Amniotic stem cell (primary cell): Measurements from ENCODE around the gene CDH2.

Source experiments
- DNase-seq: peaks from one replicate; lab custom pipeline; 2025; lab: John Stamatoyannopoulos, UW

CDH2 gene

GRCh38 chr18:27995770-27996502, 181.0 kb downstream of the CDH2 start:
- DNase-seq, result no peak

GRCh38 chr18:27994571-27994970, 182.4 kb downstream of the CDH2 start:
- no peak for DNase-seq

- DNase-seq, result no peak
Observed at GRCh38 chr18:27991391-27991790, 185.5 kb downstream of the CDH2 start.

- DNase-seq, result no peak
Observed at GRCh38 chr18:27985832-27986231, 191.1 kb downstream of the CDH2 start.

GRCh38 chr18:27983780-27984179, 193.2 kb downstream of the CDH2 start:
- no peak for DNase-seq

GRCh38 chr18:27976806-27977408, 200.0 kb downstream of the CDH2 start:
- DNase-seq, result no peak

- no peak for DNase-seq
Observed at GRCh38 chr18:27970321-27970720, 206.6 kb downstream of the CDH2 start.

GRCh38 chr18:27969206-27969605, 207.7 kb downstream of the CDH2 start:
- DNase-seq, result no peak

GRCh38 chr18:27967913-27968824, 208.8 kb downstream of the CDH2 start:
- DNase-seq, result no peak

- no peak for DNase-seq
Observed at GRCh38 chr18:27966881-27967280, 210.0 kb downstream of the CDH2 start.

- no peak for DNase-seq
Observed at GRCh38 chr18:27964811-27965210, 212.1 kb downstream of the CDH2 start.

GRCh38 chr18:27959101-27959500, 217.8 kb downstream of the CDH2 start:
- DNase-seq, result no peak

- DNase-seq, result no peak
Observed at GRCh38 chr18:27956001-27956640, 220.8 kb downstream of the CDH2 start.

- peak; percentile 40 for DNase-seq
Observed at GRCh38 chr18:27954226-27954625, 222.7 kb downstream of the CDH2 start.

- DNase-seq, result no peak
Observed at GRCh38 chr18:27952741-27953140, 224.2 kb downstream of the CDH2 start.

GRCh38 chr18:27950648-27951228, 226.2 kb downstream of the CDH2 start:
- DNase-seq, result no peak

GRCh38 chr18:27948986-27949385, 227.9 kb downstream of the CDH2 start:
- no peak for DNase-seq

GRCh38 chr18:27942706-27943105, 234.2 kb downstream of the CDH2 start:
- no peak for DNase-seq

GRCh38 chr18:27931535-27931934, 245.4 kb downstream of the CDH2 start:
- no peak for DNase-seq

- DNase-seq, result no peak
Observed at GRCh38 chr18:27922780-27923179, 254.2 kb downstream of the CDH2 start.

- DNase-seq, result no peak
Observed at GRCh38 chr18:27921904-27922751, 254.8 kb downstream of the CDH2 start.
